Mesenchymal stem cell (in vitro differentiated cells and primary cell): ENCODE measurements around the gene NUDCD3.

Experiments
- DNase-seq: peaks from one replicate; pipeline ENCODE4 v3.0.0-alpha.2; 2013
- H2AFZ ChIP-seq: one replicate; pipeline ENCODE4 v1.6.1; 2013; ENCODE audit warnings: low read depth, mild to moderate bottlenecking, control low read depth, inconsistent platforms, low read length, moderate library complexity
- H2AK5ac ChIP-seq: 2 replicates; pipeline ENCODE4 v1.6.1; 2013; ENCODE audit warnings: low read length, moderate library complexity, mild to moderate bottlenecking, inconsistent platforms; ENCODE audit not compliant: severe bottlenecking
- H2BK120ac ChIP-seq: one replicate; pipeline ENCODE4 v1.6.1; 2013; ENCODE audit warnings: low read depth, mild to moderate bottlenecking, inconsistent platforms, low read length, moderate library complexity
- H2BK12ac ChIP-seq, 2 experiments: one replicate each; pipeline ENCODE4 v1.6.1; 2013; ENCODE audit warnings: inconsistent platforms in 2 of 2, low read length in 2 of 2, mild to moderate bottlenecking in 2 of 2, moderate library complexity in 2 of 2, control low read depth in 1 of 2
- H2BK15ac ChIP-seq: one replicate; pipeline ENCODE4 v1.6.1; 2013; ENCODE audit warnings: mild to moderate bottlenecking, low read depth, inconsistent platforms; ENCODE audit not compliant: poor library complexity, severe bottlenecking
- H2BK5ac ChIP-seq: 2 replicates; pipeline ENCODE4 v1.6.1; 2013; ENCODE audit warnings: low read depth, mild to moderate bottlenecking, low read length, control low read depth, inconsistent platforms; ENCODE audit not compliant: poor library complexity, severe bottlenecking
- H3K14ac ChIP-seq, 2 experiments: one replicate each; pipeline ENCODE4 v1.6.1; 2013; ENCODE audit warnings: inconsistent platforms in 2 of 2, low read length in 2 of 2, control low read depth in 1 of 2, mild to moderate bottlenecking in 1 of 2, moderate library complexity in 1 of 2
- H3K18ac ChIP-seq, 2 experiments: one replicate each; pipeline ENCODE4 v1.6.1; 2013; ENCODE audit warnings: inconsistent platforms in 2 of 2, low read length in 2 of 2, control low read depth in 1 of 2, low read depth in 1 of 2, mild to moderate bottlenecking in 1 of 2
- H3K23ac ChIP-seq, 2 experiments: one replicate each; pipeline ENCODE4 v1.6.1; 2013; ENCODE audit warnings: inconsistent platforms in 2 of 2, low read length in 2 of 2, mild to moderate bottlenecking in 2 of 2, moderate library complexity in 2 of 2, control low read depth in 1 of 2
- H3K27ac ChIP-seq: 2 replicates; pipeline ENCODE4 v1.5.1; 2013; ENCODE audit warnings: mild to moderate bottlenecking, moderate library complexity, low read length, control low read depth, inconsistent platforms; ENCODE audit not compliant: poor library complexity, severe bottlenecking
- H3K27me3 ChIP-seq, 2 experiments: 2 replicates each; pipeline versions ENCODE4 v1.6.1 to v1.7.0; 2013; ENCODE audit warnings: low read length in 2 of 2, mild to moderate bottlenecking in 2 of 2, moderate library complexity in 2 of 2, control low read depth in 1 of 2, inconsistent platforms in 1 of 2; ENCODE audit not compliant: control insufficient read depth in 1 of 2, insufficient read depth in 1 of 2
- H3K36me3 ChIP-seq, 2 experiments: 2 replicates each; pipeline versions ENCODE4 v1.6.1 to v1.7.0; 2013; ENCODE audit warnings: low read length in 2 of 2, control low read depth in 1 of 2, inconsistent platforms in 1 of 2, low read depth in 1 of 2, mild to moderate bottlenecking in 1 of 2; ENCODE audit not compliant: insufficient read depth in 2 of 2, control insufficient read depth in 1 of 2
- H3K4ac ChIP-seq, 2 experiments: one replicate each; pipeline ENCODE4 v1.6.1; 2013; ENCODE audit warnings: inconsistent platforms in 2 of 2, low read length in 2 of 2, mild to moderate bottlenecking in 2 of 2, moderate library complexity in 2 of 2, control low read depth in 1 of 2, low read depth in 1 of 2
- H3K4me1 ChIP-seq: 2 replicates; pipeline ENCODE4 v1.6.1; 2013; ENCODE audit warnings: low read depth, low read length, control low read depth; ENCODE audit not compliant: control insufficient read depth, insufficient read depth
- H3K4me2 ChIP-seq: 2 replicates; pipeline ENCODE4 v1.6.1; 2013; ENCODE audit warnings: low read length, mild to moderate bottlenecking, inconsistent platforms; ENCODE audit not compliant: poor library complexity, severe bottlenecking
- H3K4me3 ChIP-seq, 2 experiments: 2 replicates each; pipeline versions ENCODE4 v1.5.1 to v1.7.0; 2013; ENCODE audit warnings: low read length in 2 of 2, mild to moderate bottlenecking in 2 of 2, control low read depth in 1 of 2, low read depth in 1 of 2; ENCODE audit not compliant: insufficient read depth in 1 of 2
- H3K79me1 ChIP-seq: replicated peaks from 2 replicates; pipeline ENCODE4 v1.6.1; 2013; ENCODE audit warnings: mild to moderate bottlenecking, control low read depth, low read length, inconsistent platforms; ENCODE audit not compliant: poor library complexity, severe bottlenecking
- H3K9ac ChIP-seq: 2 replicates; pipeline ENCODE4 v1.7.0; 2013; ENCODE audit warnings: mild to moderate bottlenecking, low read length, moderate library complexity
- H3K9me3 ChIP-seq: 2 replicates; pipeline ENCODE4 v1.7.0; 2013; ENCODE audit warnings: mild to moderate bottlenecking, low read length; ENCODE audit not compliant: control insufficient read depth
- H4K8ac ChIP-seq: one replicate; pipeline ENCODE4 v1.6.1; 2013; ENCODE audit warnings: inconsistent platforms, mild to moderate bottlenecking, low read length, moderate library complexity
- H4K91ac ChIP-seq: one replicate; pipeline ENCODE4 v1.6.1; 2013; ENCODE audit warnings: mild to moderate bottlenecking, low read length, inconsistent platforms
- WGBS: methylation state at CpG from one replicate; pipeline ENCODE4 v1.1.7; 2013; ENCODE audit warnings: mixed read lengths; 5-methylcytosine and 5-hydroxymethylcytosine counted together

NUDCD3 gene

DNA sequence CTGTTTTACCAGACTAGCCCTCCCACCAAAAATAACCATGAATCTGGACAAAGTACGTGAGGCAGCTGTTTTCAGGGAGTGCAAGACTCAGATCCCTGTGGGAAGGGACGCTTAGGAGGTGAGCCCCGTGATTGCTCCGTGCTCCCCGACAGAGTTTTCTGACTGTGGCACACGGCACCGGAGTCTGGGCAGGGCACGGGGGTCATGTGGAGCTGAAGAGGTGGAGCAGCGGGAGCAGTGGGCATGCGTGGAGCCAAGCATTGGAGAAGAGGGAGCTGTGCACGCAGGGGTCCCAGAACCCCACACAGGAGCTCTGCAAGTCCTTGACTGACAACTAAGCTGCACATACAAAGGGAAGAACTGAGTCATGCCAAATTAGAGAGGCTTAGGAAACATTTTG is 154.0 kb downstream of the NUDCD3 start:
- Histone ChIP-seq H3K27me3 (peaks cover 7 to 18% of the 10 kb centered on the region in 2 experiments), H3K27ac (no peak overlapping the region), H2BK5ac (no peak overlapping the region), H2AFZ (no peak overlapping the region), H4K8ac (no peak overlapping the region), H2BK12ac (no peak overlapping the region), H3K79me1 (no peaks in the 10 kb centered on the region), H3K18ac (no peak overlapping the region), H2BK120ac (no peak overlapping the region), H3K4me1 (peaks cover 4% of the 10 kb centered on the region), H4K91ac (no peak overlapping the region), H3K4me2 (no peak overlapping the region), H2AK5ac (no peak overlapping the region), H3K9me3 (peaks cover 21% of the 10 kb centered on the region), H3K4me3 (no peak overlapping the region), H3K23ac (no peak overlapping the region), H2BK15ac (no peak overlapping the region), H3K14ac (no peak overlapping the region), H3K4ac (no peak overlapping the region), H3K9ac (no peak overlapping the region), H3K36me3 (no peaks in the 10 kb centered on the region)
- DNase-seq: no peak
- 96% methylated on average over 11 of the region's 11 CpGs for whole genome bisulfite sequencing

DNA sequence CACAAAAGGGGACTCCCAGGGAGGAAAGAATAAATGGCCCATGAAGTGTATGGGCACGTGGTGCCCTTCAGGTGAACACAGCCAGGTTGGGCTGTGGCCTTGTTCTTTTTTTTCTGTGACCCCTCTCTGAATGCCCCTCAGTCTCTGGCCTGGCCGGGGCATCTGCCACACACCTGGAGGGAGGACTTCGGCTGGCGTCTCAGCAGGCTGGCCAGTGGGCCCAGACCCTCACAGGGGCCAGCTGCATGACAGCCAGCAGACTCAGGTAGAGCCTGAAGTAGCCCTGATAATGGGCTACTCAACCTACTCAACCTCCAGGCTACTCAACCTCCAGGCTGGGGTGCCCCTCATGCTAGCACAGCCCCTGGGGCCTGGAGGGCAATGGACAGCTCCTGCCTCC is 155.3 kb downstream of the NUDCD3 start:
- Histone ChIP-seq H2AFZ (no peak overlapping the region), H3K27ac (no peak overlapping the region), H2BK5ac (no peak overlapping the region), H3K4me1 (peaks cover 4% of the 10 kb centered on the region), H3K23ac (no peak overlapping the region), H2BK15ac (no peak overlapping the region), H3K14ac (no peak overlapping the region), H3K4ac (no peak overlapping the region), H3K36me3 (no peaks in the 10 kb centered on the region), H3K27me3 (peaks cover 8 to 24% of the 10 kb centered on the region in 2 experiments), H3K4me3 (no peak overlapping the region), H3K79me1 (no peaks in the 10 kb centered on the region), H2BK12ac (no peak overlapping the region), H4K91ac (no peak overlapping the region), H3K4me2 (no peak overlapping the region), H3K9me3 (peaks cover 21% of the 10 kb centered on the region), H4K8ac (no peak overlapping the region), H3K9ac (no peak overlapping the region), H2BK120ac (no peak overlapping the region), H2AK5ac (no peak overlapping the region), H3K18ac (no peak overlapping the region)
- WGBS: 85% methylated on average over 4 of the region's 4 CpGs
- no peak for DNase-seq

DNA sequence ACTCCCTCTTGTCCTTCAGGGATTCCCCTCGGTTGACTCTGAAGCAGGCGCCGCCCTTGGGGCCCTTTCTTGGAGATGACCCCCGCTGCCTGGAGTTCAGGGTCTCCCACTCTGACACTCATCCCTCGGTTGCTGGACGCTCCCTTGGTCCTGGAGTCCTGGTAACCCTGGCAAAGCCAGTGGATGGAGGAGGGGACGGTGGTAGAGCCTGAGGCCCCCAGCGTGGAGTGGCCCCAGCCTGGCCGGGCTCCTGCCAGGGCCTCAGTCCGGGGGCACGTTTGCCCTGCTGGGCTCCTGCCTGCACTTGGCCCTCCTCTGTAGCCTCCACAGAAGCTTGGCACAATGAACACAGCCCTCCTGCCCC is 155.7 kb downstream of the NUDCD3 start:
- Histone ChIP-seq H2BK5ac (no peak overlapping the region), H3K18ac (no peak overlapping the region), H4K8ac (no peak overlapping the region), H3K4me1 (peaks cover 4% of the 10 kb centered on the region), H3K4ac (no peak overlapping the region), H3K14ac (no peak overlapping the region), H3K4me2 (no peak overlapping the region), H2AK5ac (no peak overlapping the region), H2BK12ac (no peak overlapping the region), H4K91ac (peak overlapping the region; percentile 27), H3K36me3 (no peaks in the 10 kb centered on the region), H3K27ac (no peak overlapping the region), H2AFZ (no peak overlapping the region), H3K9me3 (peaks cover 21% of the 10 kb centered on the region), H2BK15ac (no peak overlapping the region), H3K4me3 (no peak overlapping the region), H3K9ac (no peak overlapping the region), H3K23ac (no peak overlapping the region), H2BK120ac (no peak overlapping the region), H3K27me3 (peaks cover 12 to 24% of the 10 kb centered on the region in 2 experiments), H3K79me1 (no peaks in the 10 kb centered on the region)
- no peak for DNase-seq
- WGBS: 92% methylated on average over 11 of the region's 11 CpGs

DNA sequence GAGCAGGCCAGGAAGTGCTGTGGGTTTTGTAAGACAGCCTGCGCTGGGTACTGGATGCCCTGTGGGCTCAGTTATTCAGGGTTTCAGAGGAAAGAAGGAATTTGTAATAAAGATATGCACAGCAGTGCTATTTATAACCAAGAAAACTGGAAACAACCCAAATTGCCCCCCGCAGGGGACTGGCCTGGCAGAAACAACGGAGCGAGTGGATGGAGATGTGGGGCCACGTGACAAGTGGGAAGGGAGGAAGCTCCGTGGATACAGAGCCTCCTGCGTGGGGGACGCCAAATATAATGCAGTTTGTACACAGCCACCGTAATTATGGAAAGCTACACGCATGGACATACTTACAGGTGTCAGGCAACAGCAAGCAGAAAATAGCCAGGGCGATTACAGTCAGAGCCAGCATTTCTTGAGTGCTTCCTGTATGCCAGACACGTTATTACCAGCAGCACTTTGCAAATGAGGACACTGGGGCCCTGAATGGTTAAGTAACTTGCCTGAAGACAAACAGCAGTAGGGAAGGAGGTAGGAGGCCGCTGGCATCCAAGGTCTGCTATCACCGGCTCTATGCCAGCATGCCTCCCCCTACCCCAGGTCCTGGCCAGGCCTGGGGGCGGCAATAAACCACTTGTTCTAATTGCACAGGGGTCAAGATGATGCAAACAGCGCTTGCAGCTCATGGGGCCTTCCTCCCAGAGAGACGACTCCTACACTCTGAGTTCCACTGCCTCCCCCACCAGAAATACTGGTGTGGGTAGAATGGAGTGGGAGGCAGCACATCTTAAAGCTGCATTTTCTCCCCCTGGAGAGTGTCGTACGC is 156.3 kb downstream of the NUDCD3 start:
- Histone ChIP-seq H2BK15ac (no peak overlapping the region), H3K79me1 (no peaks in the 10 kb centered on the region), H2BK5ac (no peak overlapping the region), H3K36me3 (no peaks in the 10 kb centered on the region), H3K23ac (no peak overlapping the region), H3K27ac (no peak overlapping the region), H3K9ac (no peak overlapping the region), H3K9me3 (peaks cover 21% of the 10 kb centered on the region), H4K8ac (no peak overlapping the region), H2BK120ac (no peak overlapping the region), H3K14ac (no peak overlapping the region), H3K4me1 (peaks cover 4% of the 10 kb centered on the region), H3K27me3 (peaks cover 16 to 24% of the 10 kb centered on the region in 2 experiments), H4K91ac (no peak overlapping the region), H3K4me3 (no peak overlapping the region), H3K4me2 (no peak overlapping the region), H2AFZ (no peak overlapping the region), H2BK12ac (no peak overlapping the region), H3K4ac (no peak overlapping the region), H3K18ac (no peak overlapping the region), H2AK5ac (no peak overlapping the region)
- no peak for DNase-seq
- WGBS: 81% methylated on average over 16 of the region's 19 CpGs
